GM03348 (cell line): ENCODE measurements around the gene NHLRC4.
"Not testable (repeated sequence)": the region's sequence is repeated elsewhere in the genome, so short reads cannot be mapped to it uniquely, and the experiment has no call there.

Experiments
- DNase-seq: peaks from one replicate; pipeline ENCODE4 v3.0.0; 2012; ENCODE audit warnings: low spot score

The NHLRC4 gene

DNA sequence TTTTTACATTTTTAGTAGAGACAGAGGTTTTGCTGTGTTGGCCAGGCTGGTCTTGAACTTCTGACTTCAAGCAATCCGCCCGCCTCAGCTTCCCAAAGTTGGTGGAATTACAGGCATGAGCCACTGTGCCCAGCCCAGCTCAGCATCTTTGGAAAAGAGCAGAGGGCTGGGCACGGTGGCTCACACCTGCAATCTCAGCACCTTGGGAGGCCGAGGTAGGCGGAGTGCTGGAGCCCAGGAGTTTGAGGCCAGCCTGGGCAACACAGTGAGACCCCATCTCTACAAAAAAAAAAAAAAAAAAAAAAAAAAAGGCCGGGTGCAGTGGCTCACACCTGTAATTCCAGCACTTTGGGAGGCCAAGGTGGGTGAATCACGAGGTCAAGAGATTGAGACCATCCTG, 30.9 kb downstream of the NHLRC4 start:
- DNase-seq: not testable (repeated sequence)

DNA sequence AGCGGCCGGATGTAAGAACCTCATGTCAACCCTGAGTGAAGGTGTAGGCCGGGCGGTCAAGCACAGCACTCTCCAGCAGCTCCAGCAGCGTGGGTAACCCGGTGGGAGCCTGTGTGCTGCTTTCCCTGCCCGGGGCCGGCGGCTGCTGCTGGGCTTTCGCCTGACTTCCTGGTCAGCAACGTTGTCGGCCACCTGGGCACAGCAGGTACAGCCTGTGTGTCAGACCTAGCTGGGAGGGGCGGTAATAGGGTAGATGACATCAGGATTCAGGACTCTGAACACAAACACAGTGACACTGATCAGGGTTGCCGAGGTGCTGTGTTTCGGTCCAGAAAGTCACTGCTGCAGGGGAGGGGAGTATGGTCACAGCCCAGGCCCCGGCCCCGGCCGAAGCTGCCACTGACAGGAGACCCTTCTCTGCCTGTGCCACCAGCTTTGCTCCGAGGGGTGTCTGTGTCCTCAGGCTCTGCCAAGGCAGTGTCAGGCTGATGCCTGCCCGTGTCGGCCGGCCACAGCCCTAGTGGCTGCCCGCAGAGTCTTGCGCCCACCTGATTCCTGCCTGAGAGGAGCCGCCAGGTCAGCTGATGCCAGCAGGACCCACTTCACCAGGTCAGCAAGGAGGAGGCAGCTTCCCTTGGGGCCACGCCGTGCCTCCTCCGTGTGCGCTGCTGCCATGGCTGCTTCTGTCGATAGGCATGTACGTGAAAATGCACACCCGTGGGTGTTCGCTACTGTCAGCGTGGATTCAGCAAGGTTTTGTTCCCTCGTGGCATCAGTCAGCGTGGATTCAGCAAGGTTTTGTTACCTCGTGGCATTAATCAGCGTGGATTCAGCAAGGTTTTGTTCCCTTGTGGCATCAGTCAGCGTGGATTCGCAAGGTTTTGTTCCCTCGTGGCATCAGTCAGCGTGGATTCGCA, 32.3 kb downstream of the NHLRC4 start:
- DNase-seq: no peak

DNA sequence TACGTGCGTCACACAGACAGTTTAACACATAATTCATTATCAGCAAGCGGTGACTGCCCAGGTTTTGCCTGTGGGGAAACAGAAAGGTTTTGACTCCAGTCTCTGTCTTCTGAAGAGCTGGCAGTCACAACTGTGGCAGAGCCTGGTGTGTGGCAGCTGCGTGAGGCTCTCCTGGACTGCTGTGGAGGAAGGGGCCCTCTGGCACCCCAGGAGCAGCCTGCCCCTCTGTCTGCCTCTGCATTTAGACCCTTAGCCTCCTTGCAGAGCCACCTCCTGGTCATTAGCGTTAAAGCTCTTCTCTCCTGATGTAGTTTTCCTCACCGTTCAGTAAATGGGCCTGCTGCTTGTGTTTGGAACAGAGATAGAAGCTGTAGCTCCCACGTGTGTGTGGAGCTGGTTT, 34.0 kb downstream of the NHLRC4 start:
- no peak for DNase-seq

DNA sequence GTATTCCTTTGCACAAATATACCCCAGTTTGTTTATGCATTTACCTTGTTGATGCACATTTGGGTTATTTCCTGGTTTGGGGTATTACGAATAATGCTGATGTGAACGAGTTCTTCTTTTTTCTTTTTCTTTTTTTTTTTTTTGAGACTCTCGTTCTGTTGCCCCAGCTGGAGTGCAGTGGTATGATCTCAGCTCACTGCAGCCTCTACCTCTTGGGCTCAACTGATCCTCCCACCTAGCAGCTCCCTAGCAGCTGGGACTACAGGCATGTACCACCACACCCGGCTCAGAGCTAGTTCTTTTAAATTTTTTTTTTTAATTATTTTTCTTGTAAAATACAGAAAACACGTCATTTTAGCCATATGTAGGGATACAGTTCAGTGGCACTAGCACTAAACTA, 37.1 kb downstream of the NHLRC4 start:
- DNase-seq: no peak

DNA sequence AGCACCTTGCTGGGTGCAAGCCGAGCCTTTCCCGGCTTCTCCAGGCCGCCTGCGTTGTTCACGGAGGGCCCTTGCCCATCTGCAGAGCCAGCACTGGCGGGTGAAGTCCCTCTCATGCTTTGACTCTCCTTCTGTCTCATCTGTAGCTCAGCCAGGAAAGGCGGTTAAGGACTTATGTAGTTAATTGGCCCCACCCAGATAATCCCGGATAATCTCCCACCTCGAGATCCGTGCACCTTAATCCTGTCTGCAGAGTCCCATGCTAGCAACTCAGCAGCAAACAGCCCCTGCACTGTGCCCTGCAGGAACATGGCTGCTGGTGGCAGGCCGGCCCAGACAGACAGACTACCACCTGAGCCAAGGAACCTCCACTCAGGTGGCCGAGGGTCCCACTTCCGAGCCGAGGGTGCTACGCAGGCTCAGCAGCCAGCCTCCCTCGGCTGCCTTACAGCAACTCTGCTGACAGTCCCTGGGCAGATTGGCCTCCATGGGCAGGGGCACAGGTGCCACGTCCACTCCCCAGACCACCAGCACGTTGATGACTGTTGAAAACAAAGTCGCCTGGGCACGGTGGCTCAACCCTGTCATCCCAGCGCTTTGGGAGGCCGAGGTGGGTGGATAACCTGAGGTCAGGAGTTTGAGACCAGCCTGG, 40.0 kb downstream of the NHLRC4 start:
- DNase-seq: no peak

DNA sequence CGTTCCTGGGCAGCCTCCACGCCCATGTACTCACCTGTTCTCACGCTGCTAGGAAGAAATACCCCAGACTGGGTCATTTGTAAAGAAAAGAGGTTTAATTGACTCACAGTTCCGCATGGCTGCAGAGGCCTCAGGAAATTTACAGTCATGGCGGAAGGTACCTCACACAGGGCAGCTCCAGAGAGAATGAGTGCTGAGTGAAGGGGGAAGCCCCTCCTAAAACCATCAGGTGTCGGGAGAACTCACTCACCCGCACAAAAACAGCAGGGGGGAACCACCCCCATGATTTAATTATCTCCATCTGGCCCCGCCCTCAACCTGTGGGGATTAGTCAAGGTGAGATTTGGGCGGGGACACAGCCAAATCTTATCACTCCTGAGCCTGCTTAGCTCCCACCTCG, 41.2 kb downstream of the NHLRC4 start:
- no peak for DNase-seq

DNA sequence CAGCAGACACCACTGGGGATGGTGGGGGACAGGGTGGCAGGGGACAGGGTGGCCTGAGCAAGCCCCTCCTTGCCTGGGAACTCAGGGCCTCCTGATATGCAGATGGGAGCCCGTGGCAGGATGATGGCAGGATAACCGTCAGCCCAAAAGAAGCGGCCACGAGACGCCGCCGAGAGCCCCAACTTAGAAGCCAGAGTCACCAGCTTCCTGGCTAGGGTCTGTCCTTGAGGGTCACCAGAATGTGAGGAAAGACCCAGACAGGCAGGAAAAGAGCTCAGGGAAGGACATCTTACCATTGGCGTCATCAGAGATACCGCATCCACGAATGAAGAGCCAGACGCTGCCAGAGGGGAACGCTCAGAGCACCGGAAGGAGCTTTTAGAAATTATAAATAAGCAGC, 42.5 kb downstream of the NHLRC4 start:
- DNase-seq: no peak

DNA sequence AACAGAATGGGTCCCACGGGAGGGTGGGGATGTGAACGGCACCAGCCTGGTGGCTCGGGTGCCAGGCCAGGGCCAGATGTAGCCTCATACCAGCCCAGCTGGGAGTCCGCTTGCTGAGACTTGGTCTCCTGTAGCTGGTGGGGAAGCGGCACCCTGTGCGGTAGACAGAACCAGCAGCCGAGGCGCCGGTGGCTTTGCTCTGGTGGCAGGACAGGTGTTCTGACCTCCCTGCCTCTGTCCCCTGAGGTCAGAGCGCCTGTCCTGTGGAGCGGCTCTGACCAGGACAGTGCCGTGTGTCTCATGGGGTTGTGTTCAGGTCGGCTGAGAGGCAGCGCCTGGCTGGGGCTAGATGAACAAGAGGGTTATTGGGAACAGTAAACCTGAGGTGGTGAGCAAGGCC, 43.2 kb downstream of the NHLRC4 start:
- no peak for DNase-seq

DNA sequence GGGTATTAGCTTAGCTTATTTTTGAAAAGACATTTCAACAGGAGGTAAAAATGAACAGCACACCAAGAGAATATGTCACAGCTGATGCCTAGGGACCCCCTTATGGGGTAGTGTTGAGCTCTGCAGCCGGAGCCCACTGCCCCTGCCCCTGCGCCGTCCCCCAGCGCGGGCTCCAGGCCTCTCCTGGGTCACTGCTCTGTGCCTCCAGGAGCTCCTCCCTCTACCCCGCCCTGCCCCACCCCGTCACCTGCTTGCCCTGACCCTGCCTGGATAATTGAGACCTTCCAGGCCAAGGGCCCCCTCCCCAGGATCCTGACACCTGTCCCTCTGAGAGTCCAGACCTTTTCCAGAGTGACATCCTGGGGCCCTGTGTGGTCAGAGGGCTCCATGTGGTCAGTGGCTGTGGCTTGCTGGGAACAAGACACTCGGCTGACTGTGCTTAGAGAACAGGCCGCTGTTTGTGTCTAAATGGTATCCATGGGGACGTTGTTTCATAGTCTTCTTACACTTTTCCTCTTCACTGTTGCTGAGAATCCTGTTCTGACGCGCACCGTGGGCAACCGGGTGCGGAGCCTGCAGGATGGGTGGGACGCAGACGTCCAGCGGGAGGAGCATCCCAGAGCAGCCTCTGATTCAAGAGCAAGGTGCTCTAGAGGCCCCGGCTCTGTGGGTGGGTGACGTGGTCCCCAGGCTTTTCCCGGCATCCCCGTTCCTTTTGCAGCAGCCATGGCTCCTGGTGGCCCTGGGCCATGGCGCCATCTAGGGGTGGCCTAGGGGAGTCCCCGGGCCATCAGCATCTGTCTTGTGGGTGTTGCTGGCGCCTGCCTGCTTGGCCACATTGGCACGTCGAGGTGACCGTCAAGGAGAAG, 43.9 kb downstream of the NHLRC4 start:
- peak; percentile 60 for DNase-seq

DNA sequence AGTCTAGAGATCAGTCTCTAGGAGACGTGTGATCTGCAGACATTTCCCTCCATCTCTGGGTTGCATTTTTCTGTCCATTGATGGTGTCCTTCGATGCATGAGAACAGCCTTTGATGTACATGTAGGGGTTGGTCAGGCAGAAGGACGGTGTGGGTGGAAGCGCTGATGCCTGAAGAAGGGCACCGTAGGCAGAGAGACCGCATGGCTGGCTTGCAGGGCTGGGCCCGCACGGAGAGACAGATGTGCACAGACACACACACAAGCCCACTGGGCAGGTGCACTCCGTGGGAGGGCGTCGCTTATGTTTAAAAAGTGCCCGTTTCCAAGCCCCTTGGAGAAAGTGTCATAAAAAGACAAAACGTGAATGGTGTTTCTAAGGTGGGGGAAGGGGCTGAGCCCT, 48.3 kb downstream of the NHLRC4 start:
- no peak for DNase-seq

DNA sequence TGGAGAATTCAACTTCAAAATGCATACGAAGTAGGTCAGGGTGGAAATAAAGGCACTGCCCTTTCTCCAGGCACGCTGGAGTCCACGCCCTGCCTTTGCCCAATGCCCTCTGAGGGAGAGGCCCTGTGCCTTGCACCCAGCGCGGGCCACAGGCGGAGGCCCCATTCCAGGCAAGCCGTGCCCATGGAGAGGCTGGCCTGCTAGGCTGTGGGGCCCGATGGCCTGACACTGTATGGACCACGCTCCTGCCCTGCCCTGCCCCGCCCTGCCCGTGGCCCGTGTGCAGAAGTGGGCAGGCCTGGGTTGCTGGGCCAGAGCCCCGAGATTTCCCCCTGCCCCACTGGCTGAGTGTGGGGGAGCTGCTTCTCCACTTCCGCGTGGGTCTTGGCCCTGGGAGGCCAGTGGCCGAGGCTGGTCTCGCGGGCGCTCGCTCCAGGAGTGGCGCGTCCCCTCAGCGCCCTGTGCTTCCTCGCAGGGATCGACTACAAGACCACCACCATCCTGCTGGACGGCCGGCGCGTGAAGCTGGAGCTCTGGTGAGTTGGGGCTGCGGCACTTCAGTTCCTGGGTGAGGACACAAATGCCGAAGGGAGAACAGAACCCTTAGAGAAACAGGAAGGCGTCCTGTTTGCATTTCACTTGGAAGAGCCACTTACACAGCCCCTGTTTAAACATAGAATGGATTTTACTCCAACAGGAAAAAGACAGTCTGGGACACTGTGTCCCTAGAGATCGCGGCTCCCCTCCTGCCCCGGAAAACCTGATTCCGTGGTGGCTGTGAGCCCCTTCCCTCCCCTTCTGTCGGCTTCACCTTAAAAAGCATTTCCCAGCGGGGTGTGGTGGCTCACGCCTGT, 50.2 kb downstream of the NHLRC4 start:
- no peak for DNase-seq

DNA sequence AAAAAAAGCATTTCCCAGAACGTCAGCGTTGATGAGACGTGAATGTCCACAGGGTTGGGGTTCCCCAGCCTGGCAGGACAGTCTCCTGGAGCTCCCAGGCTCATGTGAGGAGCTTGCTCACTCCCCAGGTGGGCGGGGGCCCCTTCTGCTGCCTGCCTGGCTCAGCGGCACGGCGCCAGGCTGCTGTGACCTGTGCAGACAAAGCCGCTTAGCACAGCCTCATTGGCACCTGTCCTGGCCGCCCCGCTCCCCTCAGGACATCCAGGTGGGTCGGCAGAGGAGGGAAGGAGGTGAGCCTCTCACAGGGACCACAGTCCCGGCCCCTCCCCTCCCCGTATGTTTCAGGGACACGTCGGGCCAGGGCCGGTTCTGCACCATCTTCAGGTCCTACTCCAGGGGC, 51.0 kb downstream of the NHLRC4 start:
- no peak for DNase-seq
